GM23338 (cell line): ENCODE data around the gene CNOT10. TPM values are rescaled to one million over a fixed set of nuclear protein-coding genes. Genes with fewer than 3 reads are reported as not detected.

Experiments
- ATAC-seq: fragments of 200-7000 bp; cut with Tn5 transposase; 3 replicates; pipeline ENCODE4 v1.9.1; 2020
- DNase-seq: peaks from one replicate; pipeline ENCODE4 v3.0.0-alpha.2; 2015; ENCODE audit warnings: low spot score
- H2AFZ ChIP-seq: fragments of 200-600 bp; sonication (generic); 2 replicates; pipeline ENCODE4 v1.8.0; 2016; ENCODE audit warnings: antibody characterized with exemption, mild to moderate bottlenecking, moderate library complexity
- H3F3A ChIP-seq: fragments of 200-600 bp; sonication (generic); replicated peaks from 2 replicates; pipeline ENCODE4 v1.8.0; 2017; ENCODE audit warnings: antibody characterized with exemption, mixed run types, low read depth
- H3K27ac ChIP-seq: fragments of 200-600 bp; sonication (generic); 2 replicates; pipeline ENCODE4 v1.6.1; 2016; ENCODE audit warnings: low read depth
- H3K27me3 ChIP-seq: fragments of 200-600 bp; sonication (generic); 2 replicates; pipeline ENCODE4 v1.8.0; 2016; ENCODE audit warnings: mild to moderate bottlenecking, mixed run types, moderate library complexity; ENCODE audit not compliant: insufficient read depth
- H3K36me3 ChIP-seq: fragments of 200-600 bp; sonication (generic); 2 replicates; pipeline ENCODE4 v1.8.0; 2016; ENCODE audit warnings: mild to moderate bottlenecking; ENCODE audit not compliant: insufficient read depth
- H3K4me1 ChIP-seq: fragments of 200-600 bp; sonication (generic); 2 replicates; pipeline ENCODE4 v1.8.0; 2016; ENCODE audit warnings: mild to moderate bottlenecking, moderate library complexity; ENCODE audit not compliant: insufficient read depth
- H3K4me2 ChIP-seq: fragments of 200-600 bp; sonication (generic); 2 replicates; pipeline ENCODE4 v1.7.1; 2017; ENCODE audit warnings: mixed run types
- H3K4me3 ChIP-seq: fragments of 200-600 bp; sonication (generic); 2 replicates; pipeline ENCODE4 v1.6.1; 2016; ENCODE audit warnings: mixed run types
- H3K79me2 ChIP-seq: fragments of 200-600 bp; sonication (generic); replicated peaks from 2 replicates; pipeline ENCODE4 v1.8.0; 2017; ENCODE audit warnings: mild to moderate bottlenecking; ENCODE audit not compliant: insufficient read depth
- H3K9me2 ChIP-seq: fragments of 200-600 bp; sonication (generic); 2 replicates; pipeline ENCODE4 v1.8.0; 2017; ENCODE audit not compliant: insufficient read depth
- H4K20me1 ChIP-seq: fragments of 200-600 bp; sonication (generic); replicated peaks from 2 replicates; pipeline ENCODE4 v1.8.0; 2017; ENCODE audit warnings: mild to moderate bottlenecking; ENCODE audit not compliant: insufficient read depth
- H3K27ac Mint-ChIP-seq: 2 replicates; pipeline ENCODE4 v1.8.0; 2020; ENCODE audit warnings: inconsistent platforms, mild to moderate bottlenecking, moderate library complexity, mixed read lengths
- H3K27me3 Mint-ChIP-seq: 3 replicates; pipeline ENCODE4 v1.8.0; 2022; ENCODE audit warnings: low read depth, mild to moderate bottlenecking, moderate library complexity, mixed read lengths, inconsistent platforms; ENCODE audit not compliant: insufficient read depth, poor library complexity
- H3K36me3 Mint-ChIP-seq: 3 replicates; pipeline ENCODE4 v1.8.0; 2021; ENCODE audit warnings: low read depth, mild to moderate bottlenecking, inconsistent platforms, moderate library complexity, mixed read lengths
- H3K4me1 Mint-ChIP-seq: 3 replicates; pipeline ENCODE4 v1.8.0; 2020; ENCODE audit warnings: mild to moderate bottlenecking, inconsistent platforms, mixed read lengths
- H3K4me3 Mint-ChIP-seq: 3 replicates; pipeline ENCODE4 v1.8.0; 2021; ENCODE audit warnings: moderate library complexity, mild to moderate bottlenecking, inconsistent platforms, mixed read lengths
- H3K9me3 Mint-ChIP-seq: 3 replicates; pipeline ENCODE4 v1.8.0; 2020; ENCODE audit warnings: moderate library complexity, mild to moderate bottlenecking, inconsistent platforms, mixed read lengths
- POLR2AphosphoS5 ChIP-seq: IDR thresholded peaks from 2 replicates; pipeline ENCODE4 v1.6.1; 2016; ENCODE audit warnings: antibody characterized with exemption, low read depth
- REST ChIP-seq: IDR thresholded peaks from one replicate; pipeline ENCODE4 v1.6.1; 2018; ENCODE audit warnings: antibody characterized with exemption; ENCODE audit not compliant: unreplicated experiment
- ZNF462 ChIP-seq: fragments of 250-450 bp; sonication (Bioruptor Pico); IDR thresholded peaks from 2 replicates; pipeline ENCODE4 v1.5.0; 2020; ENCODE audit warnings: mild to moderate bottlenecking, moderate library complexity
- polyA plus RNA-seq: library from polyadenylated mRNA; unstranded; fragments of >200 nt; fragmentation: Nextera tagmentation; extraction: Ambion mirVana; gene quantifications from 2 replicates; pipeline ENCODE4 v1.2.1, GENCODE V29; 2016
- total RNA-seq: library from RNA; depleted of rRNA; stranded (reverse); fragments of >200 nt; shearing (Covaris generic); gene quantifications from 2 replicates; pipeline ENCODE4 v1.2.3, GENCODE V29; 2014

Gene CNOT10
- total and polyA plus RNA-seq, 2 experiments from 2014 or later = 27.2 to 46.9 TPM

DNA sequence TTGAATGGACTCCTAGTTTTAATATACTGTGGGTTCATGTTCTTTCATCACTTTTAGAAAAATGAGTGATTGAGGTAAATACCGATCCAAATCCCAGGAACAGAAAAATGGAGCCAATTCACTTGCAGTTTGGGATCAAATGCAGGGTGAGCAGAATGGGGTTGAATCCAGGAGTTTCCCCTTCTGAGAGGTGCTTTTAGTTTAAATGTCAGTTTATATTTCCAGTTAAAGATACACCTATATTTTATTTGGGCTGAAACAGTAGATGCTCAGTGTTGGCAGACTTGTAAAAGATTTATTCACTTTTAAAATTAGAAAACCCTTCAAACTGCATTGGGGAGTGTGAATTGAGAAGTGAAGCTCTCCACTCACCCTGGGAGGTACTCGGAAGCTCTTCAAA, 135.4 kb downstream of the CNOT10 start (continued):
- TF ChIP-seq ZNF462 (CRISPR knock-in tag) (no peak), POLR2AphosphoS5 (no peak)

- Histone ChIP-seq H4K20me1 (peaks cover 69% of the 10 kb centered on the region), H3K9me2 (no peaks in the 10 kb centered on the region), H3K4me2 (peak overlapping the region; percentile 89), H3K4me3 (peak overlapping the region; percentile 100), H3K79me2 (peaks cover 96% of the 10 kb centered on the region), H3K36me3 (peaks cover 26% of the 10 kb centered on the region), H3K27me3 (no peaks in the 10 kb centered on the region), H2AFZ (no peak overlapping the region), H3F3A (peaks cover 21% of the 10 kb centered on the region), H3K4me1 (peaks cover 41% of the 10 kb centered on the region), H3K27ac (peak overlapping the region; percentile 10; the same call in 1 of the 2 replicates)
- Mint-ChIP-seq H3K4me1 (peaks cover 34% of the 10 kb centered on the region), H3K27me3 (peaks cover 46% of the 10 kb centered on the region), H3K4me3 (peak overlapping the region; percentile 99), H3K27ac (peak overlapping the region; percentile 99; the same call in 1 of the 2 replicates), H3K9me3 (peaks cover 19% of the 10 kb centered on the region), H3K36me3 (peaks cover 92% of the 10 kb centered on the region)
- TF ChIP-seq ZNF462 (CRISPR knock-in tag) = no peak
- no peak for TF ChIP-seq REST
- no peak for ATAC-seq
- DNase-seq = peak; percentile 6
Measured at GRCh38 chr3:32820971-32821685, 136.1 kb downstream of the CNOT10 start.
